Measurements from ENCODE around the gene ZNF837.

ZNF837 gene

DNA sequence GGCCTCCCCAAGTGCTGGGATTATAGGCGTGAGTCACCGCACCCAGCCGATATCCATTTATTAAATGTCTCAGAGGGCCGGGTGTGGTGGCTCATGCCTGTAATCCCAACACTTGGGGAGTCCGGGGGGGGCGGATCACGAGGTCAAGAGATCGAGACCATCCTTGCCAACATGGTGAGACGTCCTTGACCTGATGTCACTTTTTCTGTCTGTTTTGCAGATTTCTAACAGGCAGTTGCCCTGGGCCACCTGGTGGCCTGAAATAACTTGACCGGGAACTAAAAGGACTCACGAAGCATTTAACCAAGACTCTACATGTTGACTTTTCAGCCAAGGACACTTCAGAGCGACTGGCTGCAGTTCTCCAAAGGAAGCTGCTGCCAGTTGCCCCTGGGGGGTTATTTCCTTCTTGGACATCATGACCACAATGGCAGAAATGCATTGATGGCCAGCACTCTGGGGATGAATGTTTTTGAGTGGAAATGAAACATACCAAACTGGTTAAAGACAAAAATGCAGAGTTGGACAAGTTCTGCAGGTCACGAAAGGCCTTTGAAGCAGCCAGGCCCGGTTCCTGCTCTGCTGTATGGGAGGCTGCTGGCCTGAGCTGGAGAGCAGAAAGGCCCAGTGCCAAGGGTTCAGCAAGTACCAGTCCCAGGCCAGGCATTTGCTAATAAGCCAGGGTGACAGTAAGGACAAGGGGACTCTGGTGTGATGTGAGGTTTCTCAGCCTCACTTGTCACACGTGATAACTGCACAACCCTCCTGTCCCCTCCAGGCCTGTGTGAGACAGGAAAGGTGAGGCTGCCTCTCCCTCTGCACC, 8.3 kb downstream of the ZNF837 start:
- no peak for DNase-seq (ENCODE audit: low read depth in 3 of 3, low spot score in 1 of 3)

- DNase-seq (ENCODE audit: low read depth in 3 of 3, low spot score in 1 of 3): no peak
Measured at GRCh38 chr19:58368561-58369360, 12.1 kb downstream of the ZNF837 start.

DNA sequence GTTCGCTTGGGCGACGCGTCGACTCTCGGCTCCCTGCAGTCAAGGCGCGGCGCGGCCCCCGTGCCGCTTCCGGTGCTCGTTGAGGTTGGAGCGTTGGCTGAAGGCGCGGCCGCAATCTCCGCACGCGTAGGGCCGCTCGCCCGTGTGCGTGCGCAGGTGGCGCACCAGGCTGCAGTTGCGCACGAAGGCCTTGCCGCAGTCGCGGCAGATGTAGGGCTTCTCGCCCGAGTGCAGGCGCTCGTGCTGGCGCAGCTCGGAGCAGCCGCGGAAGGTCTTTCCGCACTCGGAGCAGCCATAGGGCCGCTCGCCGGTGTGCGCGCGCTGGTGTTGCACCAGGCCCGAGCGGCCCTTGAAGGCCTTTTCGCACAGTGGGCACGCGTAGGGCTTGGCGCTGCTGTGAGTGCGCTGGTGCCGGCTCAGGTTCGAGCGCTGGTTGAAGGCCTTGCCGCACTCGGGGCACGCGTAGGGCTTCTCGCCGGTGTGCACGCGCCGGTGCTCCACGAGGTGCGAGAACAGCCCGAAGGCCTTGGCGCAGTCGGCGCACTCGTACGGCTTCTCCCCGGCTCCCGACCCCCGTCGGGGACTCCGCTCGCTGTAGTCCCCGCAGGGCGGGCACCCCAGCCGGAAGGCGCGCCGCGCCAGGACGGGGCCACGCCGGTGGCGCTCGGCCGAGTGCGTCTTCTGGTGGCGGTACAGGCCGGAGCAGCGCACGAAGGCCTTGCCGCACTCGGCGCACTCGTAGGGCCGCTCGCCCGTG, 13.0 kb downstream of the ZNF837 start:
- DNase-seq (ENCODE audit: low read depth in 3 of 3, low spot score in 1 of 3): no peak

DNA sequence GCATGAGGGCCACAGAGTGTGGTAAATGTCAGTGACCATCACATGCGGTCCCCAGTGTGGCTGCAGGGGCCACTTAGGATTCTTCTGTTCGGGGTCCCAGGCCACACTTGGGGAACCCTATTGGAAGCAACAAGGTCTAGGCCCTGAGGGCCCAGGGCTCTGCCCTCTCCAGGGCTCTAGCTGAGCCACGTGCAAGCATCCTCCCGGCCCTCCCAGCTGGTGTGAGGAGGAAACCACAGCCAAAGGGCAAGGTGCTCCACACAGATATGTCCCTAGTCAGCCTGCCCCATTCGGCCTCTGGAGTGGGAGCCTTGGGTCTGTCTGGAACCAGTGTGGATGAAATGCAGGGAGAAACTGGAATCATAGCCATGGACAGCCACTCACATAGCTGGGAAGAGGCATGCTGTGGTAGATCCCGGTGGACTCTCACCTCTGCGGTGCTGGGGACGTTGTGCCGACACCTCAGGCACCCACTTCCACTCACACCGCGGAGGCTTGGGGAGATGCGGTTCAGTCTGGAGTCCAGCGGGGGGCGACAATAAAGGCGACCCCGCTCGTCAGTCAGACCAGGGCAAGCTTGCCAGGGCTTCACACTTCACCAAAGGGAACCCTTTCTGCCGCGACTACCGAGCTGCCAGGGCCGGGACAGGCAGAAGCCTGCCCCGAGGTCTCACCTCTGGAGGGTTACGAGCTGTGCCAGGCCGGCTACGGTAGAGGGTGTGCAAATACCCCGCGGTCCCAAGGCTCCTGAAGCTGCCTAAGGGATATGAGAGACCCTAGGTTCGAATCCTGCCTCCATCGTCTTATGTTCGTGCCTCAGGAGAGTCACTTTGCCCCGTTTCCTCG, 14.0 kb downstream of the ZNF837 start:
- no peak for DNase-seq (ENCODE audit: low read depth in 3 of 3, low spot score in 1 of 3)

GRCh38 chr19:58364146-58364545, 16.7 kb downstream of the ZNF837 start:
- no peak for DNase-seq (ENCODE audit: low read depth in 3 of 3, low spot score in 1 of 3)

DNA sequence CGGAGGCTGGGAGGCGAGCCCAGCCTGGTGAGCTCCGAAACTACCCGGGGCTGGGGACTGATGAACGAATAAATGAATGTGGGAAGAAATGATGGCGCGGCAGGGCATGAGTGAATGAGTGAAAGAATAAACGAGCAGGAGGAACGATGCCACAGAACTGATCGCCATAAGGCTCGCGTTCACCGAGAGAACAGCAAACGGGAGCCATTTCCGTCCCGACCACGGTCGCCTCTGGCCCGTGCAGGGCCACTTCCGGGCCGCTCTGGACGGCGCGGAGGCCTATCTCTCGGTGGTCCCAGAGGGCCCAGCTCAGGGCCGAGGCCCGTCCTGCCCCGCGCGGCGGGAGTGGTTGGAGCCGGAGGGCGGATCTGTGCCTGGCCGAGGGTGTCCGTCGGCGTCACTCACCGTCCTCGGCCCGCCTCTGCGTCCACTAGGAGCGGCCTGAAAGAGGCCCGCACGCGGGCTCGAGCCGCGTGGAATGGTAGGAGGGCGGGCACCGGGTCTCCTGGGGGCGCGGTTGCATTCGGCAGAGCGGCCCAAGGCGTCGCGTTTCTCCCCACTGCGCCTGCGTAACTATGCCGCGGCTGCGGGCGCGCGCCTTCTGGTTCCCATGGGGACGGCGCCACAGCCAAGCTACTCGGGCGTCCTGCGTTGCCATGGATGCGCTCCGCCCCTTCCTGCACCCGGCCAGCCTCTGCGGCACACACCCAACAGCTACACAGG, 18.4 kb downstream of the ZNF837 start, which contains the start of gene ZNF497:
Gene ZNF497, minus strand, starts transcription at position 480 of the 723 bp plus-strand sequence. CDS start 5,116 bp downstream, outside the sequence.
- peak; percentile 93 to 94 (median 93) for DNase-seq (ENCODE audit: low read depth in 3 of 3, low spot score in 1 of 3)

DNA sequence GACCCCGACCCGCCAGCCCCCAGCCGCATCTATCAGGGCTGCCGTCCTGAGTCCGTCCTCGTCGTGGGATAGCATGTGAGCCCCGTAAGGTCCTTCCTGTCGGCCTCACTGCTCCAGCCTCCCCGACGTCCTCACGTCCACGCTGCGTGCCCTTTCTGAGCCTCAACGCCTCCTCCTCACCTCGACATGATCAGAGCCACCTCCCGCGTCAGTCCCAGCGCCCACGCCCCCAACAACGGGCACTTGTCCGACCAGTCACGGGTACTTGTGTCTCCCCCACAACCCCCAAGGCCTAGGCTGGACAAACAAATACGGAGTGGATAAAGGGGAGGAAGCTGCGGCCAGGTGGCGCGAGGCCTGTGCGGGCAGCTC, 18.9 kb downstream of the ZNF837 start:
- no peak for DNase-seq (ENCODE audit: low read depth in 3 of 3, low spot score in 1 of 3)

DNA sequence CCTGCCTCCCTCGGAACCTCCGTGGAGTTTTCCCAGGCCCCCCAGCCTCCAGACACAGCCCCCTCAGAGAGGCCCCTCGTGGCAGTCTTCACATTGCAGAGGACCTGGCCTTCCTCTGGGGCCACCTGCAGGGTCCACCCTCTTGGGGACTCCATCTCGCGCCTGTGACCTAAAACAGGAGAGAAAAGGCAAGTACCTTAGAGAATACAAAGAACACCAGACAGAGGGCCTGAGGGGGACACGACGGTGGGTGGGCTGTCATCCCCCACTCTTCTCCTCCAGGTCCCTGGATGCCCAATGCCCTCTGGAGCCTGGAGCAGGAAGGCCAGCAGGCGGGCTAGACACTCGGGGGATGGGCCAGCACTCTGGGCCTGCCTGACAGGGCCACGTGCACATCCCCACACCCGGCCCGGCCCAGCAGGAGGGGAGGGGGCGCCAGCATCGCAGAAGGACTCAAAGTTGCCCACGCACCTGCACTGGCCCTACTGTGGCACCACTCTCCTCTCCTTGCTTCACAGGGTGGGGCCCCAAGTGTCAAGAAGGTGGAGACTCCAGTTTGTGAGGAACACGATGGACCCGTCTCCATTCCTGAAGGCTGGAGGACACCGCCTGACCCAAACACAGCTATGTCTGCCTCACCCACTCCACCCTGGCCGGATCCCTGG, 23.2 kb downstream of the ZNF837 start:
- no peak for DNase-seq (ENCODE audit: low read depth in 3 of 3, low spot score in 1 of 3)

GRCh38 chr19:58356766-58357480, 23.9 kb downstream of the ZNF837 start:
- no peak for DNase-seq (ENCODE audit: low read depth in 3 of 3, low spot score in 1 of 3)

DNA sequence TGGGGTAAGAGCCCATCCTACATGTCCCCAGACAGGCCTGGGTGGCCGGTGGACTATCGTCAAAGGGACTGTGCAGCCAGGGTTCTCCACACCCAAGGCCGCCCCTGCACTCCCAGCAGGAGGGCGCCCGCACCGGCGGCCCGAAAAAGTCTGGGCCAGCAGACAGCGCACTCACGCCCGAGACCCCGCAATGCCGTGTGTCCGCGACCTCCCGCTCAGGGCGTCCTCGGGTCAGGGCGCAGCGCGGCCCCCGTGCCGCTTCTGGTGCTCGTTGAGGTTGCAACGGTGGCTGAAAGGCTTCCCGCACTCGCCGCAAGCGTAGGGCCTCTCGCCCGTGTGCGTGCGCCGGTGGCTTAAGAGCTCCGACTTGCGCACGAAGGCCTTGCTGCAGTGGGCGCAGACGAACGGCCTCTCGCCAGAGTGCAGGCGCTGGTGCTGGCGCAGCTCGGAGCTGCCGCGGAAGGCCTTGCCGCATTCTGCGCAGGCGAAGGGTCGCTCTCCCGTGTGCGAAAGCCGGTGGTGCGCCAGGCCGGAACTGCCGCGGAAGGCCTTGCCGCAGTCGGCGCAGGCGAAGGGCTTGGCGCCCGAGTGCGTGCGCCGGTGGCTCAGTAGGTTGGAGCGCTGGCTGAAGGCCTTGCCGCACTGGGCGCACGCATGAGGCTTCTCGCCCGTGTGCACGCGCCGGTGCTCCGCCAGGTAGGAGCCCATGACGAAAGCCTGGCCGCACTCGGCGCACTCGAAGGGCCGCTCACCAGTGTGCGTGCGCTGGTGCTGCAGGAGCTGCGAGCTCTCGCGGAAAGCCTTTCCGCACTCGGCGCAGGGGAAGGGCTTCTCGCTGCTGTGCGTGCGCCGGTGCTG, 24.7 kb downstream of the ZNF837 start:
- peak in 1 of 3 donors; percentile 14 for DNase-seq (ENCODE audit: low read depth in 3 of 3, low spot score in 1 of 3)

DNA sequence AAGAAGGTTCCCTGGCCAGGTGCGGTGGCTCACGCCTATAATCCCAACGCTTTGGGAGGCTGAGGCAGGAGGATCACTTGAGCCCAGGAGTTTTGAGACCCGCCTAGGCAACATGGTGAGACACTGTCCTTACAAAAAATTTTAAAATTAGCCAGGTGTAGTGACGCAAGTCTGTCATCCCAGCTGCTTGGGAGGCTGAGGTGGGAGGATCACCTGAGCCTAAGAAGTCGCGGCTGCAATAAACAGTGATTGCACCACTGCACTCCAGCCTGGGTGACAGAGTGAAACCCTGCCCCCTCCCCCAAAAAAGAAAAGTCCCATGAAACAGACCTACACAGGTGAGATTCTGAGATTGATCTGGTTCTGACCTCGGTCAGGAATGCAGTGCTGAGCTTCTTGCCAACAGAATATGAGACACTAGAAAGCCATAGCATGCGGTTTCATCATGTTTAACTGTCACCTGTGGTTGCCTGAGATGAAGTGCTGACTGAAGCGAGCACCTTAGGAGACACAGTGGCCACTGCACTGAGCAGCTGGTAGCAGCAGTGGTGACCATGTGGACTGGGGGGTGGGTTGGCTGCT, 25.5 kb downstream of the ZNF837 start:
- DNase-seq (ENCODE audit: low read depth in 3 of 3, low spot score in 1 of 3): no peak

DNA sequence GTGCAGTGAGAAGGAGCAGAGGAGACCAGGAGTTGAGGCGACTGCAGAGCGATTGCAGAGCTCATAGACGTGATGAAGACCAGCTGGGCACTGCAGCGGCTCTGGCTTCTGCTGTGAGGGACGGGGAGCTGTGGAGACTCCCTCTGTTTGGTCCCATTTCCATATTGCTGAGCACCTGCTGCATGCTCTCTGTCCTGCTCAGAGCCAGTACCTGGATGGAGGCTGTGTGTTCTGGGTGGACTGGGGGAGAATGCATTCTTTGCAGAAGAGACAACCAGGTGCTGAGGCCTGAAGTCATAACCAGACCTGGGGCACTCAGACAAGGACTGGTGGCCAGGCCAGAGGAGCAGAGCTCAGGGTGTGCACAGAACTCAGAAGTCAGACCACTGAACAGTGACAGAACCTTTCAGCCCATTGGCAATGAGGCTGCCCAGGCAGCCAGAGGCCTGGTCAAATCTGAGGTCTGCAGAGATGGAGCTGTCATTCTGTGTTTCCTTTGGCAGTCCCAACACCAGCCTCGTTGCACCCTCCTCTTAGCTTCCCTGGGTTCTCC, 26.3 kb downstream of the ZNF837 start:
- no peak for DNase-seq (ENCODE audit: low read depth in 3 of 3, low spot score in 1 of 3)

GRCh38 chr19:58353717-58354477, 26.9 kb downstream of the ZNF837 start:
- DNase-seq (ENCODE audit: low read depth in 3 of 3, low spot score in 1 of 3): no peak

DNA sequence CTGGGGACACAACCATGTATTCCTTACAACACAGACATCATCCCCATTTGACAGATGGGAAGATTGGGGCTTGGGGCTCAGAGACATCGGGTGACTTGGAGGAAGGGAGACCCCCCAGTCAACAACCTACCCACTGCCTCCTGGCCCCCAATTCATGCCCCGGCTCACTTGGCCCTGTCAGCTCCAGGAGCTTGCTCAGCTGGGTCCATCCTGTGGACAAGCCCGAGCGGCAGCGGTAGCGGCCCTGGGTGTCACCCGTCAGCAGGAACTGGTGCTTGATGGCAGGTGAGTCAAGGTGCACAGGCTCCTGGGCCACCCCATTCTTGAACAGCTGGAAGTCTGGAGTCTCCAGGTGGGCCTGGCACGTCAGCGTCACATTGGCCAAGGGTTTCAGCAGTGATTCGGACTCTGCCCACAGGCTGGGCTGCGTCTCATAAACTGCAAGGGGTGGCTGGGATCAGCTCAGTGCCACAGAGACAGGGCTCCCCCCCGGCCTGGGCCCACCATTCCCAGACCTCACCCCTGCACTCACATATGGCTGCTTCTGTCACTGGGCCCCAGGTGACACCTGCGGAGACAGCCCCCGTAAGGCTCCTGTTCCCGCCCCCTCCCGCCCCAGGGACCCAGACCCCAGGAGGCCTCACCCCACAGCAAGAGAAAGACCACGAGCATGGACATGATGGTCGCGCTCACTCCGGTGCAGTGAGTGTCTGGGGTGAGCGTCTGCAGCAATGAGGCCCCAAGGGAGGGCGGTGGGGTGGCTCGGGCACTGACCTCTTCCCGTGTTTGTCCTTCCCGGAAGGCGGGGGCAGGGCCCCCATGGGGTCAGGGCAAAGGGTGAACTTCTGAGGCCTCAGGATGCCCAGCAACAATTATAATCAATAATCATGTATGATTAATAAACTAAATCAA, 27.8 kb downstream of the ZNF837 start, which contains the start of gene A1BG:
Gene A1BG, minus strand, starts transcription at position 733 of the 912 bp plus-strand sequence. Its CDS starts 55 bp downstream, at position 678.
- no peak for DNase-seq (ENCODE audit: low read depth in 3 of 3, low spot score in 1 of 3)

All from stimulated activated CD4-positive, alpha-beta T cell treated with anti-CD3 and anti-CD28 coated beads, TNF-alpha, amount 100 ng/mL, for 1 hour (primary cell).